Measurements from ENCODE around the gene CEP250. TPM values are rescaled to one million over a fixed set of nuclear protein-coding genes. Genes with fewer than 3 reads are reported as not detected.

The CEP250 gene
- polyA plus RNA-seq, 1 experiment: 7.9 TPM

DNA sequence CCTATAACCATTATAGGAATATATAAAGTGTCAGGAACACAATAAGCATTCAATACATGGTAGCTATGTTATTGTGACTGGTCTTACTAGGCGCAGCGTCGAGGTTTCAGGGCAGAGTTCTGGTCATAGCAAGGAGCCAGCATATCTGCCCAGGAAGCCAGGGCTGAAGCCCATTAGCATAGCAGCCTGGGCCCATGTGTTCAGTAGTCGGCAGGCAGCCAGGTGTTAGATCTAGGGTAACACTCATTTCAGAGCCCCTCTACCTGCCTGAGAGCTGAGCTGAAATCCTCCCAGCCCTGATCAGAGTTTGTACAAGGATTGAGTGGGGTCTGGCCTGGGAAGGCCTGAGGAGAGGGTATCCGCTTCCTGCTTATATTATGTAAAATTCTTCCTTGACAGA lies 41.9 kb downstream of the CEP250 start:
- CTCF ChIA-PET: no interaction called here

DNA sequence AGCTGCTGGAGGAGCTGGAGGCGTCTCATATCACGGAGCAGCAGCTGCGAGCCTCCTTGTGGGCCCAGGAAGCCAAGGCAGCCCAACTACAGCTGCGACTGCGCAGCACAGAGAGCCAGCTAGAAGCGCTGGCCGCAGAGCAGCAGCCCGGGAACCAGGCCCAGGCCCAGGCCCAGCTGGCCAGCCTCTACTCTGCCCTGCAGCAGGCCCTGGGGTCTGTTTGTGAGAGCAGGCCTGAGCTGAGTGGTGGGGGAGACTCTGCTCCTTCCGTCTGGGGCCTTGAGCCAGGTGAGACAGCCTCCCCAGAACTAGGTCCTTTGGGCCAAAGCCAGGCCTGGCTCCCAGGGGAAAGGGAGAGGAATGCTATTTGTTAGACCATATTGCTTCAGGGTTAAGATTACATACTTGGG lies 42.4 kb downstream of the CEP250 start:
- H3K27me3 ChIP-seq (ENCODE audit: control insufficient read depth, insufficient read depth, low read length): no peaks in the 10 kb centered on the region
- H3K4me3 ChIP-seq (ENCODE audit: low read depth, low read length): no peak overlapping the region
- H3K36me3 ChIP-seq (ENCODE audit: control insufficient read depth, insufficient read depth, low read length): peaks cover 33% of the 10 kb centered on the region
- no peak for DNase-seq (ENCODE audit: low read depth)
- ChIA-PET CTCF (interaction anchor here (0.6 kb wide), 1 partner anchor 26 kb away, joined by 3 read pairs; no protein-coding TSS in a partner anchor), POLR2A (no interaction called here)
- TF ChIP-seq, protein P1, sequence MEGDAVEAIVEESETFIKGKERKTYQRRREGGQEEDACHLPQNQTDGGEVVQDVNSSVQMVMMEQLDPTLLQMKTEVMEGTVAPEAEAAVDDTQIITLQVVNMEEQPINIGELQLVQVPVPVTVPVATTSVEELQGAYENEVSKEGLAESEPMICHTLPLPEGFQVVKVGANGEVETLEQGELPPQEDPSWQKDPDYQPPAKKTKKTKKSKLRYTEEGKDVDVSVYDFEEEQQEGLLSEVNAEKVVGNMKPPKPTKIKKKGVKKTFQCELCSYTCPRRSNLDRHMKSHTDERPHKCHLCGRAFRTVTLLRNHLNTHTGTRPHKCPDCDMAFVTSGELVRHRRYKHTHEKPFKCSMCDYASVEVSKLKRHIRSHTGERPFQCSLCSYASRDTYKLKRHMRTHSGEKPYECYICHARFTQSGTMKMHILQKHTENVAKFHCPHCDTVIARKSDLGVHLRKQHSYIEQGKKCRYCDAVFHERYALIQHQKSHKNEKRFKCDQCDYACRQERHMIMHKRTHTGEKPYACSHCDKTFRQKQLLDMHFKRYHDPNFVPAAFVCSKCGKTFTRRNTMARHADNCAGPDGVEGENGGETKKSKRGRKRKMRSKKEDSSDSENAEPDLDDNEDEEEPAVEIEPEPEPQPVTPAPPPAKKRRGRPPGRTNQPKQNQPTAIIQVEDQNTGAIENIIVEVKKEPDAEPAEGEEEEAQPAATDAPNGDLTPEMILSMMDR (IDR thresholded peaks at IDR 0.05; ENCODE audit: insufficient read depth, low read depth, low read length): no peak

More for the DNA sequence above, 41.9 kb downstream of the CEP250 start:
- TF ChIP-seq, protein P1 (IDR thresholded peaks at IDR 0.05; ENCODE audit: insufficient read depth, low read depth, low read length): no peak
- H3K4me3 ChIP-seq (ENCODE audit: low read depth, low read length): no peak overlapping the region
- no peak for DNase-seq (ENCODE audit: low read depth)
- POLR2A ChIA-PET: no interaction called here
- H3K27me3 ChIP-seq (ENCODE audit: control insufficient read depth, insufficient read depth, low read length): no peaks in the 10 kb centered on the region
- H3K36me3 ChIP-seq (ENCODE audit: control insufficient read depth, insufficient read depth, low read length): peaks cover 35% of the 10 kb centered on the region

DNA sequence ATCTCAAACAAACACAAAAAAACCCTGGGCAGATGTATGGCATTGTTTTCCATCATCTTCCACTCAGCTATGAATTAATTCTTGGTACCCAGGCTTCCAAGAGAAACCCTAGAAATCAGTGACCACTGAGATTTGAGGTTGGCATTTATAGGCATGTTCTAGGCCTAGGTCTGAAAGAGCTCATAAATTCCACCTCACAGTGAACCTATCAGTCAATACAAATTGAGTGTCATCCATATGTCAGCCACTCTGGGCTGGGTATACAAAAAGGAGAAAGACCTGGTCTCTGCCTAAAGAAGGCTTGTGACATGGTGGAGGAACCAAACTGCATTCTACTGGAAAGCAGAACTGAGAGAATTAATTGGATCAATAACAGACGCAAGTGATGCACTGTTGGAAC lies 43.9 kb downstream of the CEP250 start:
- TF ChIP-seq, protein P1 (IDR thresholded peaks at IDR 0.05; ENCODE audit: insufficient read depth, low read depth, low read length): no peak
- no peak overlapping the region for H3K4me3 ChIP-seq (ENCODE audit: low read depth, low read length)
- CTCF ChIA-PET: interaction anchor here (0.6 to 1.6 kb wide), 2 partner anchors 34 to 37 kb away, joined by 4 read pairs; no protein-coding TSS in a partner anchor
- H3K36me3 ChIP-seq (ENCODE audit: control insufficient read depth, insufficient read depth, low read length): peaks cover 35% of the 10 kb centered on the region
- POLR2A ChIA-PET: no interaction called here
- no peak for DNase-seq (ENCODE audit: low read depth)
- H3K27me3 ChIP-seq (ENCODE audit: control insufficient read depth, insufficient read depth, low read length): no peaks in the 10 kb centered on the region

DNA sequence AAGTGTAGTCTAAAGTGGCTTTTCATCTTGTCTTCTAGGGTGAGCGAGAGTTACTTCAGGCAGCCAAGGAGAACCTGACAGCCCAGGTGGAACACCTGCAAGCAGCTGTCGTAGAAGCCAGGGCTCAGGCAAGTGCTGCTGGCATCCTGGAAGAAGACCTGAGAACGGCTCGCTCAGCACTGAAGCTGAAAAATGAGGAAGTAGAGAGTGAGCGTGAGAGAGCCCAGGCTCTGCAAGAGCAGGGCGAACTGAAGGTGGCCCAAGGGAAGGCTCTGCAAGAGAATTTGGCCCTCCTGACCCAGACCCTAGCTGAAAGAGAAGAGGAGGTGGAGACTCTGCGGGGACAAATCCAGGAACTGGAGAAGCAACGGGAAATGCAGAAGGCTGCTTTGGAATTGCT lies 47.0 kb downstream of the CEP250 start:
- CTCF ChIA-PET: interaction anchor here (0.9 kb wide), 1 partner anchor 38 kb away, joined by 3 read pairs; no protein-coding TSS in a partner anchor
- POLR2A ChIA-PET: no interaction called here
- DNase-seq (ENCODE audit: low read depth): no peak
- TF ChIP-seq, protein P1 (IDR thresholded peaks at IDR 0.05; ENCODE audit: insufficient read depth, low read depth, low read length): no peak
- Histone ChIP-seq H3K36me3 (ENCODE audit: control insufficient read depth, insufficient read depth, low read length) (peaks cover 31% of the 10 kb centered on the region), H3K27me3 (ENCODE audit: control insufficient read depth, insufficient read depth, low read length) (no peaks in the 10 kb centered on the region), H3K4me3 (ENCODE audit: low read depth, low read length) (no peak overlapping the region)

DNA sequence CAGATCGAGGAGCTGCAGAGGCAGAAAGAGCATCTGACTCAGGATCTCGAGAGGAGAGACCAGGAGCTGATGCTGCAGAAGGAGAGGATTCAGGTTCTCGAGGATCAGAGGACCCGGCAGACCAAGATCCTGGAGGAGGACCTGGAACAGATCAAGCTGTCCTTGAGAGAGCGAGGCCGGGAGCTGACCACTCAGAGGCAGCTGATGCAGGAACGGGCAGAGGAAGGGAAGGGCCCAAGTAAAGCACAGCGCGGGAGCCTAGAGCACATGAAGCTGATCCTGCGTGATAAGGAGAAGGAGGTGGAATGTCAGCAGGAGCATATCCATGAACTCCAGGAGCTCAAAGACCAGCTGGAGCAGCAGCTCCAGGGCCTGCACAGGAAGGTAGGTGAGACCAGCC lies 47.9 kb downstream of the CEP250 start:
- ChIA-PET CTCF (interaction anchor here (0.9 kb wide), 1 partner anchor 39 kb away, joined by 3 read pairs; no protein-coding TSS in a partner anchor), POLR2A (no interaction called here)
- TF ChIP-seq, protein P1 (IDR thresholded peaks at IDR 0.05; ENCODE audit: insufficient read depth, low read depth, low read length): no peak
- Histone ChIP-seq H3K27me3 (ENCODE audit: control insufficient read depth, insufficient read depth, low read length) (no peaks in the 10 kb centered on the region), H3K36me3 (ENCODE audit: control insufficient read depth, insufficient read depth, low read length) (peaks cover 31% of the 10 kb centered on the region), H3K4me3 (ENCODE audit: low read depth, low read length) (no peak overlapping the region)
- no peak for DNase-seq (ENCODE audit: low read depth)
